Mucosa of descending colon (tissue), 3 donors: ENCODE data around the gene ERBB4. TPM values are rescaled to one million over a fixed set of nuclear protein-coding genes. Genes with fewer than 3 reads are reported as not detected.

ENCODE experiments used
- ATAC-seq: fragments of 200-7000 bp; cut with Tn5 transposase; one replicate; pipeline ENCODE4 v1.9.1; 2020; ENCODE audit warnings: mild to moderate bottlenecking, moderate library complexity
- DNase-seq, 3 donors: peaks; one replicate each; pipeline ENCODE4 v3.0.0-alpha.2; 2020
- H3K36me3 ChIP-seq: fragments of 200-600 bp; one replicate; pipeline ENCODE4 v1.8.0; 2021; ENCODE audit warnings: low read depth, mild to moderate bottlenecking
- H3K4me1 ChIP-seq: fragments of 200-600 bp; one replicate; pipeline ENCODE4 v1.8.0; 2021; ENCODE audit warnings: low read depth, mild to moderate bottlenecking
- H3K4me3 ChIP-seq: fragments of 200-600 bp; one replicate; pipeline ENCODE4 v1.8.0; 2021; ENCODE audit warnings: mild to moderate bottlenecking
- H3K9me3 ChIP-seq: fragments of 200-600 bp; one replicate; pipeline ENCODE4 v1.8.0; 2021; ENCODE audit warnings: mild to moderate bottlenecking
- CTCF ChIP-seq: fragments of 200-600 bp; IDR thresholded peaks from one replicate; pipeline ENCODE4 v1.8.0; 2022; ENCODE audit warnings: antibody characterized with exemption, mild to moderate bottlenecking
- intact Hi-C, 2 donors: fragments of 100-400 bp; cut with DNase I in 1 of 2; cut with micrococcal nuclease in 1 of 2; formaldehyde crosslinking; loops; one replicate each; pipeline versions ENCODE4 v1.11.0 to v1.11.1; 2022; cut with DNase I, micrococcal nuclease
- total RNA-seq, 3 donors: library from RNA; stranded (reverse); fragmentation: NEBNext Ultra II Directional in 2 of 3; extraction: Animal tissue kit (Norgen Biotek cat#: 25700) in 2 of 3; gene quantifications; one replicate each; pipeline versions ENCODE4 v1.2.1 to v1.2.4, GENCODE V29; 2021 to 2023
- donor health status: DM: no; HTN: no; CAD: no; lungs with moderate emphysema.
- donor health status: DM: no; HTN: no; CAD: no.
- donor health status: DM: no; HTN: yes; CAD: no.

The ERBB4 gene
- total RNA-seq, 3 donors from 2014 or later: 0.05 to 0.25 TPM; not detected in 1

- Histone ChIP-seq H3K4me3 (no peak overlapping the region), H3K9me3 (no peaks in the 10 kb centered on the region), H3K36me3 (no peaks in the 10 kb centered on the region), H3K4me1 (peaks cover 17% of the 10 kb centered on the region)
- TF ChIP-seq CTCF: no peak
- DNase-seq (peak; percentile 27 to 67 (median 48)), ATAC-seq (peak; percentile 47)
- intact Hi-C loops: no loop called here
Observed at GRCh38 chr2:212539072-212539880, 674 bp upstream of the ERBB4 start.

GRCh38 chr2:212537726-212538304, 787 bp downstream of the ERBB4 start:
- Histone ChIP-seq H3K9me3 (no peaks in the 10 kb centered on the region), H3K4me1 (peaks cover 17% of the 10 kb centered on the region), H3K4me3 (no peak overlapping the region), H3K36me3 (no peaks in the 10 kb centered on the region)
- DNase-seq (peak in 2 of 3 donors; percentile 8 to 43), ATAC-seq (peak; percentile 25)
- intact Hi-C loops: no loop called here
- no peak for TF ChIP-seq CTCF

GRCh38 chr2:212536817-212537725, 1.5 kb downstream of the ERBB4 start:
- intact Hi-C loops: no loop called here
- peaks cover 17% of the 10 kb centered on the region for H3K4me1 ChIP-seq
- no peaks in the 10 kb centered on the region for H3K9me3 ChIP-seq
- H3K36me3 ChIP-seq: no peaks in the 10 kb centered on the region
- DNase-seq (peak in 2 of 3 donors; percentile 22 to 40), ATAC-seq (peak; percentile 15)
- no peak for TF ChIP-seq CTCF
- no peak overlapping the region for H3K4me3 ChIP-seq

GRCh38 chr2:212535996-212536816, 2.4 kb downstream of the ERBB4 start:
- no peak for ATAC-seq
- intact Hi-C loops: no loop called here
- TF ChIP-seq CTCF: no peak
- peaks cover 17% of the 10 kb centered on the region for H3K4me1 ChIP-seq
- no peaks in the 10 kb centered on the region for H3K36me3 ChIP-seq
- DNase-seq: peak in 1 of 3 donors; percentile 12
- H3K9me3 ChIP-seq: no peaks in the 10 kb centered on the region
- H3K4me3 ChIP-seq: no peak overlapping the region

- intact Hi-C loops: no loop called here
- Histone ChIP-seq H3K4me3 (no peak overlapping the region), H3K36me3 (no peaks in the 10 kb centered on the region), H3K9me3 (no peaks in the 10 kb centered on the region), H3K4me1 (peaks cover 17% of the 10 kb centered on the region)
- TF ChIP-seq CTCF: no peak
- ATAC-seq: no peak
- DNase-seq: no peak
Observed at GRCh38 chr2:212534336-212534735, 4.3 kb downstream of the ERBB4 start.
